ENCODE data around the gene PVALB.

DNA sequence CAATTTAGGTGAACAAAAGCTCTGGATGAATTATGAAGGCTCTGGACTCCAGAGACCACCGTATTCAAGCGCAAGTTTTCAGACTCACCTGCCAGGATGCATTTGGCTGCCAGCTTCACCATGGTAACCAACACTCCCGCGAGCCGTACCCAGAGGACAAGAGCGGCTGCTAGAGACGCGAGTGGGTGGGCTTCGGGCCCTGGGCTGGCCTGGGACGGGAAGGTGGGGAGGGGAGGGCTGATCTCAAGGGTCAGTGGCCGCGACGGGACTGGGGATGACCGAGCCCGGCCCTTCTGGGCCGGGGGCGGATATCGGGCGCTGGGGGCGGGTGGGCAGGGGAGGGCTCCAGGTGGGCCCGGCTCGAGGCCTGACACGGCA lies 41.3 kb downstream of the PVALB start:
- TF ChIP-seq, protein P1, sequence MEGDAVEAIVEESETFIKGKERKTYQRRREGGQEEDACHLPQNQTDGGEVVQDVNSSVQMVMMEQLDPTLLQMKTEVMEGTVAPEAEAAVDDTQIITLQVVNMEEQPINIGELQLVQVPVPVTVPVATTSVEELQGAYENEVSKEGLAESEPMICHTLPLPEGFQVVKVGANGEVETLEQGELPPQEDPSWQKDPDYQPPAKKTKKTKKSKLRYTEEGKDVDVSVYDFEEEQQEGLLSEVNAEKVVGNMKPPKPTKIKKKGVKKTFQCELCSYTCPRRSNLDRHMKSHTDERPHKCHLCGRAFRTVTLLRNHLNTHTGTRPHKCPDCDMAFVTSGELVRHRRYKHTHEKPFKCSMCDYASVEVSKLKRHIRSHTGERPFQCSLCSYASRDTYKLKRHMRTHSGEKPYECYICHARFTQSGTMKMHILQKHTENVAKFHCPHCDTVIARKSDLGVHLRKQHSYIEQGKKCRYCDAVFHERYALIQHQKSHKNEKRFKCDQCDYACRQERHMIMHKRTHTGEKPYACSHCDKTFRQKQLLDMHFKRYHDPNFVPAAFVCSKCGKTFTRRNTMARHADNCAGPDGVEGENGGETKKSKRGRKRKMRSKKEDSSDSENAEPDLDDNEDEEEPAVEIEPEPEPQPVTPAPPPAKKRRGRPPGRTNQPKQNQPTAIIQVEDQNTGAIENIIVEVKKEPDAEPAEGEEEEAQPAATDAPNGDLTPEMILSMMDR (IDR thresholded peaks at IDR 0.05), result no peak
- no peak for TF ChIP-seq POLR2A (IDR thresholded peaks at IDR 0.05)

Measured in heart left ventricle (tissue), 13 donors.